Endothelial cell of umbilical vein (primary cell): Measurements from ENCODE around the gene SMOC2.

Experiments used
- CTCF ChIP-seq, 2 donors: IDR thresholded peaks; 1 replicate in 1 of 2; 2 replicates in 1 of 2; pipeline ENCODE4 v1.5.1; 2011; ENCODE audit warnings: low read length in 2 of 2, mild to moderate bottlenecking in 2 of 2, moderate library complexity in 2 of 2, control low read depth in 1 of 2, inconsistent platforms in 1 of 2, low read depth in 1 of 2; ENCODE audit not compliant: insufficient read depth in 1 of 2; ENCODE audit errors: extremely low read depth in 1 of 2
- EZH2 ChIP-seq: IDR thresholded peaks from 2 replicates; pipeline ENCODE4 v1.6.1; 2012; ENCODE audit warnings: borderline replicate concordance, low read depth, mild to moderate bottlenecking, moderate library complexity, low read length, inconsistent platforms; ENCODE audit not compliant: severe bottlenecking
- FOS ChIP-seq: IDR thresholded peaks from 2 replicates; pipeline ENCODE4 v1.6.1; 2011; ENCODE audit warnings: mild to moderate bottlenecking, low read length, moderate library complexity, borderline replicate concordance; ENCODE audit not compliant: insufficient read depth
- GATA2 ChIP-seq: IDR thresholded peaks from 2 replicates; pipeline ENCODE4 v1.7.0; 2011; ENCODE audit warnings: low read depth, mild to moderate bottlenecking, moderate library complexity, mixed read lengths, low read length; ENCODE audit not compliant: insufficient read length, insufficient read depth
- JUN ChIP-seq: IDR thresholded peaks from 2 replicates; pipeline ENCODE4 v1.6.1; 2011; ENCODE audit warnings: borderline replicate concordance, low read depth; ENCODE audit not compliant: insufficient read length, insufficient read depth
- MAX ChIP-seq: IDR thresholded peaks from 2 replicates; pipeline ENCODE4 v1.6.1; 2011; ENCODE audit not compliant: insufficient read depth, insufficient read length
- POLR2A ChIP-seq: IDR thresholded peaks from 2 replicates; pipeline ENCODE4 v1.6.1; 2012; ENCODE audit warnings: low read depth, mild to moderate bottlenecking, control low read depth, low read length
- POLR2AphosphoS5 ChIP-seq: IDR thresholded peaks from 2 replicates; pipeline ENCODE4 v1.6.1; 2012; ENCODE audit warnings: low read depth, mild to moderate bottlenecking, control low read depth, low read length, moderate library complexity; ENCODE audit not compliant: insufficient read depth

- TF ChIP-seq CTCF (IDR thresholded peaks at IDR 0.05; ENCODE audit: extremely low read depth in 1 of 2, insufficient read depth in 1 of 2, low read depth in 1 of 2, low read length in 2 of 2): no peak
- TF ChIP-seq POLR2AphosphoS5: no peak
- no peak for TF ChIP-seq POLR2A
- TF ChIP-seq GATA2: no peak
- TF ChIP-seq EZH2: no peak
- TF ChIP-seq MAX: no peak
- no peak for TF ChIP-seq JUN
- no peak for TF ChIP-seq FOS
Measured at GRCh38 chr6:168448243-168448855, 7.4 kb downstream of the SMOC2 start.
